Inferior parietal cortex (tissue), 1 donor: ENCODE measurements around the gene MEIOB.

Experiments used
- DNase-seq: peaks from one replicate; pipeline ENCODE4 v3.0.0-alpha.2; 2016; ENCODE audit errors: extremely low spot score

The MEIOB gene

GRCh38 chr16:1831186-1832075 is 40.5 kb downstream of the MEIOB start:
- no peak for DNase-seq

- DNase-seq: no peak
Observed at GRCh38 chr16:1830213-1830612, 41.8 kb downstream of the MEIOB start.

- DNase-seq: no peak
Observed at GRCh38 chr16:1828645-1829410, 43.1 kb downstream of the MEIOB start.

GRCh38 chr16:1826691-1827573 is 45.0 kb downstream of the MEIOB start, which contains the start of the genes FAHD1 and HAGH:
TSS of gene FAHD1 (plus strand) at chr16:1827206. CDS start at chr16:1827239, 33 bp downstream.
TSS of gene HAGH (minus strand) at chr16:1826825. CDS start at chr16:1826787, 38 bp downstream.
- peak; percentile 97 for DNase-seq

- DNase-seq: peak; percentile 13
Observed at GRCh38 chr16:1825864-1826690, 45.9 kb downstream of the MEIOB start.

GRCh38 chr16:1825381-1825863 is 46.5 kb downstream of the MEIOB start:
- no peak for DNase-seq

GRCh38 chr16:1823821-1824220 is 48.1 kb downstream of the MEIOB start:
- peak; percentile 16 for DNase-seq

GRCh38 chr16:1822801-1823200 is 49.2 kb downstream of the MEIOB start:
- DNase-seq: no peak

GRCh38 chr16:1821861-1822611 is 49.9 kb downstream of the MEIOB start:
- DNase-seq: no peak

GRCh38 chr16:1820946-1821290 is 51.0 kb downstream of the MEIOB start:
- DNase-seq: no peak

- no peak for DNase-seq
Observed at GRCh38 chr16:1820096-1820945, 51.6 kb downstream of the MEIOB start.

GRCh38 chr16:1819611-1820010 is 52.4 kb downstream of the MEIOB start:
- no peak for DNase-seq

GRCh38 chr16:1818873-1819525 is 53.0 kb downstream of the MEIOB start:
- DNase-seq: no peak

- no peak for DNase-seq
Observed at GRCh38 chr16:1818204-1818872, 53.6 kb downstream of the MEIOB start.

GRCh38 chr16:1817716-1818115 is 54.2 kb downstream of the MEIOB start:
- DNase-seq: no peak

GRCh38 chr16:1817276-1817589 is 54.7 kb downstream of the MEIOB start:
- DNase-seq: no peak

GRCh38 chr16:1816396-1817275 is 55.3 kb downstream of the MEIOB start:
- DNase-seq: no peak
